ENCODE results near the gene AGO3. TPM values are rescaled to one million over a fixed set of nuclear protein-coding genes. Genes with fewer than 3 reads are reported as not detected.
"Not testable (repeated sequence)": the region's sequence is repeated elsewhere in the genome, so short reads cannot be mapped to it uniquely, and the experiment has no call there.

Gene AGO3
- total and polyA plus RNA-seq, 5 donors from 2014 or later: 8.1 to 36.7 (median 9.6) TPM

DNA sequence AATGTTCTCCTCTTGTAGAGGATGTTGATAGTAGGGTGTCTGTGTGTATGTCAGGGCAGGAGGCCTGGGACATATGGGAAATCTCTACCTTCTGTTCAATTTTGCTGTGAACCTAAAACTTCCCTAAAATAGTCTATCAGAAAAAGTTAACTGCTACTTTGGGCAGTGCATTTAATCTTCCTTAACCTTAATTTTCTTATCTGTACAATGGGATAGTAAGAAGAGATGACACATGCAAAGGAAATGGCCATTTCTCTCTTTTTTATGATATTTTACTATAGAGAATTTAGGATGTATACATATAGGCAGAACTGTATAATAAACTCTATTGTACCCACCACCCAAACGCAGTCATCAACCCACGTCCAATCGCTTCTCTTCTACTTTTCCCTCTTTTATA is 8.6 kb downstream of the AGO3 start:
- Histone ChIP-seq H3K27ac (ENCODE audit: insufficient read depth, low read length, poor library complexity, severe bottlenecking) (no peak overlapping the region), H3K4me3 (ENCODE audit: low read depth, low read length) (no peak overlapping the region), H3K36me3 (ENCODE audit: control insufficient read depth, insufficient read depth, low read length) (no peaks in the 10 kb centered on the region), H3K4me1 (ENCODE audit: control insufficient read depth, insufficient read depth, low read length, poor library complexity, severe bottlenecking) (peaks cover 9% of the 10 kb centered on the region), H3K9me3 (ENCODE audit: control insufficient read depth in 2 of 2, low read length in 2 of 2) (no peaks in the 10 kb centered on the region), H3K27me3 (ENCODE audit: control insufficient read depth, insufficient read depth, low read length) (no peaks in the 10 kb centered on the region)
- ATAC-seq (ENCODE audit: low read depth in 2 of 2): no peak
- Mint-ChIP-seq H3K4me1 (peaks cover 21 to 66% (median 42%) of the 10 kb centered on the region in 4 donors), H3K4me3 (no peak overlapping the region), H3K27me3 (no peaks in the 10 kb centered on the region), H3K9me3 (no peaks in the 10 kb centered on the region), H3K27ac (no peak overlapping the region), H3K36me3 (peaks cover 5% of the 10 kb centered on the region)
- no peak for DNase-seq

DNA sequence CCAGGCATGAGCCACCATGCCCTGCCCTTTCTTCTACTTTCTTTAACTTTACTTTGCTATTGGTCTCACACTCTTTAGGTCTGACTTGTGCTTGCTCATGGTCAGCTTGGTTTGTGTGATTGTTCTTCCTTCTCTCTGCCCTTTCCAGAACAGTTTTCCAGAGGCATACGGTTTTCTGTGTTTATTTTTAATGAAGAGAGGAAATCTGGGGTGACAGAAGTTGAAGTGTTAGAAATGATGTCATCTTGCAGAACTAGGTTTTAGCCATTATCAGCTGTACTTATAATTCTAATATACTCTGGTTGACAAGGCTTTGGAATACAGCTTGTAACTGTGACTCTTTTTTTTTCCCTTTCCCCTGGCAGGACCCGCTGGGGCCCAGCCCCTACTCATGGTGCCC is 14.4 kb downstream of the AGO3 start:
- Histone ChIP-seq H3K9me3 (ENCODE audit: control insufficient read depth in 2 of 2, low read length in 2 of 2) (no peaks in the 10 kb centered on the region), H3K4me3 (ENCODE audit: low read depth, low read length) (no peak overlapping the region), H3K36me3 (ENCODE audit: control insufficient read depth, insufficient read depth, low read length) (peaks cover 6% of the 10 kb centered on the region), H3K27ac (ENCODE audit: insufficient read depth, low read length, poor library complexity, severe bottlenecking) (no peak overlapping the region), H3K4me1 (ENCODE audit: control insufficient read depth, insufficient read depth, low read length, poor library complexity, severe bottlenecking) (peaks cover 6% of the 10 kb centered on the region), H3K27me3 (ENCODE audit: control insufficient read depth, insufficient read depth, low read length) (no peaks in the 10 kb centered on the region)
- Mint-ChIP-seq H3K4me3 (no peak overlapping the region), H3K27me3 (no peaks in the 10 kb centered on the region), H3K27ac (peak overlapping the region in 1 of 3 donors; percentile 21), H3K9me3 (no peaks in the 10 kb centered on the region), H3K4me1 (peaks cover 31 to 61% (median 47%) of the 10 kb centered on the region in 4 donors), H3K36me3 (peaks cover 22% of the 10 kb centered on the region)
- ATAC-seq (ENCODE audit: low read depth in 2 of 2) (no peak), DNase-seq (no peak)

DNA sequence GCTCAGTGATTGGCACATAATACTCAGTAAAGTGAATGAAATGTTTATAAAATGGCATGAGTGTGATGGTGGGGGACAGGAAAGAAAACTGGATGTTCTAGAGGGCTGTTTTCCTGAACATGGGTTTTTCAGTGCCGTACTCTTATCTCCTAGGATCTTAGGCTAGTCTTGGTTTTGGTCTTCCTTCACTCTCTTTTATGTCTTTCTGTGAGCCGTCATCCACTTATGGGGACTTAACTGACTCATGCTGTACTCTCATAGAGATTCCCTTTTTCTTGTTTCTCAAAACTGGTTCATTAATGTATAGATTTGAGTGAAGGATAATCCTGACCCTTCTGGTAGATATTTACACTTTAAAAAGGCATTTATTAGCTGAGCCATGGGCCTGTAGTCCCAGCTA is 16.6 kb downstream of the AGO3 start:
- peaks cover 22 to 44% (median 31%) of the 10 kb centered on the region in 4 donors for H3K4me1 Mint-ChIP-seq
- no peak overlapping the region for H3K4me3 Mint-ChIP-seq
- Histone ChIP-seq H3K27ac (ENCODE audit: insufficient read depth, low read length, poor library complexity, severe bottlenecking) (no peak overlapping the region), H3K4me1 (ENCODE audit: control insufficient read depth, insufficient read depth, low read length, poor library complexity, severe bottlenecking) (peaks cover 6% of the 10 kb centered on the region), H3K27me3 (ENCODE audit: control insufficient read depth, insufficient read depth, low read length) (no peaks in the 10 kb centered on the region), H3K36me3 (ENCODE audit: control insufficient read depth, insufficient read depth, low read length) (peaks cover 7% of the 10 kb centered on the region), H3K9me3 (ENCODE audit: control insufficient read depth in 2 of 2, low read length in 2 of 2) (no peaks in the 10 kb centered on the region), H3K4me3 (ENCODE audit: low read depth, low read length) (no peak overlapping the region)
- H3K9me3 Mint-ChIP-seq: no peaks in the 10 kb centered on the region
- DNase-seq (no peak), ATAC-seq (ENCODE audit: low read depth in 2 of 2) (no peak)
- H3K36me3 Mint-ChIP-seq: peaks cover 26% of the 10 kb centered on the region
- H3K27me3 Mint-ChIP-seq: no peaks in the 10 kb centered on the region
- no peak overlapping the region for H3K27ac Mint-ChIP-seq

GRCh38 chr1:35958558-35958957 is 27.7 kb downstream of the AGO3 start:
- H3K4me1 ChIP-seq (ENCODE audit: control insufficient read depth, insufficient read depth, low read length, poor library complexity, severe bottlenecking): no peaks in the 10 kb centered on the region
- H3K27ac ChIP-seq (ENCODE audit: insufficient read depth, low read length, poor library complexity, severe bottlenecking): no peak overlapping the region
- peaks cover 0 to 1% (median 0%) of the 10 kb centered on the region in 7 donors for H3K9me3 Mint-ChIP-seq
- no peaks in the 10 kb centered on the region for H3K27me3 Mint-ChIP-seq
- H3K4me3 Mint-ChIP-seq: no peak overlapping the region
- no peak overlapping the region for H3K4me3 ChIP-seq (ENCODE audit: low read depth, low read length)
- no peaks in the 10 kb centered on the region for H3K27me3 ChIP-seq (ENCODE audit: control insufficient read depth, insufficient read depth, low read length)
- peaks cover 6% of the 10 kb centered on the region for H3K36me3 Mint-ChIP-seq
- peaks cover 6 to 18% (median 8%) of the 10 kb centered on the region in 4 donors for H3K4me1 Mint-ChIP-seq
- no peak for ATAC-seq (ENCODE audit: low read depth in 2 of 2)
- no peaks in the 10 kb centered on the region for H3K36me3 ChIP-seq (ENCODE audit: control insufficient read depth, insufficient read depth, low read length)
- H3K9me3 ChIP-seq (ENCODE audit: control insufficient read depth in 2 of 2, low read length in 2 of 2): no peaks in the 10 kb centered on the region
- H3K27ac Mint-ChIP-seq: no peak overlapping the region
- no peak for DNase-seq

DNA sequence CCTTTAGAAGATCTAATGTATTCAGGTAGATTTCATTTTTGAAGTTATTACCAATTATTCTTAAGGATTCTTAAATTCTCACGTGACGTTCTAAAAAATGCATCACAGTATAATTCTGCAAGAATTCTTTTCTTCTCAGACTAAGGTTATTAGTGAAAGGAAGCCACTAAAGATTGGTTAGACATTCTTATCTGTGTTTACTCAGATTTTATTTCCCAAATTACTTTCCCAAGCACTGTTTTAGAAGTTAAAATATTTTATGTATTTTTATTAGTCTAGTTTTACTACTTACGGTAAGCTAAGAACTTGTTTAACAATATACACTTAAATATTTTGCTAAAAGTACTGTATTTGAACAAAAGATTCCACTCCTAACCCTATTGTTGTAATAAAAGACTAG is 28.4 kb downstream of the AGO3 start:
- no peaks in the 10 kb centered on the region for H3K36me3 ChIP-seq (ENCODE audit: control insufficient read depth, insufficient read depth, low read length)
- no peak overlapping the region for H3K27ac ChIP-seq (ENCODE audit: insufficient read depth, low read length, poor library complexity, severe bottlenecking)
- peaks cover 0 to 2% (median 1%) of the 10 kb centered on the region in 7 donors for H3K9me3 Mint-ChIP-seq
- H3K27me3 ChIP-seq (ENCODE audit: control insufficient read depth, insufficient read depth, low read length): no peaks in the 10 kb centered on the region
- H3K36me3 Mint-ChIP-seq: peaks cover 6% of the 10 kb centered on the region
- H3K4me1 ChIP-seq (ENCODE audit: control insufficient read depth, insufficient read depth, low read length, poor library complexity, severe bottlenecking): no peaks in the 10 kb centered on the region
- peaks cover 6 to 21% (median 9%) of the 10 kb centered on the region in 4 donors for H3K4me1 Mint-ChIP-seq
- no peaks in the 10 kb centered on the region for H3K9me3 ChIP-seq (ENCODE audit: control insufficient read depth in 2 of 2, low read length in 2 of 2)
- DNase-seq (no peak), ATAC-seq (ENCODE audit: low read depth in 2 of 2) (no peak)
- no peak overlapping the region for H3K27ac Mint-ChIP-seq
- no peaks in the 10 kb centered on the region for H3K27me3 Mint-ChIP-seq
- no peak overlapping the region for H3K4me3 ChIP-seq (ENCODE audit: low read depth, low read length)
- no peak overlapping the region for H3K4me3 Mint-ChIP-seq

- Mint-ChIP-seq H3K4me1 (peaks cover 5 to 21% (median 13%) of the 10 kb centered on the region in 4 donors), H3K9me3 (peaks cover 0 to 3% (median 1%) of the 10 kb centered on the region in 7 donors), H3K27me3 (no peaks in the 10 kb centered on the region)
These were observed 32.0 kb downstream of the AGO3 start for GRCh38 chr1:35962952-35963351.

GRCh38 chr1:35964277-35964676 is 33.4 kb downstream of the AGO3 start:
- not testable (repeated sequence) for H3K27ac Mint-ChIP-seq; DNase-seq; ATAC-seq (ENCODE audit: low read depth in 2 of 2); H3K27ac ChIP-seq (ENCODE audit: insufficient read depth, low read length, poor library complexity, severe bottlenecking); H3K27me3 Mint-ChIP-seq; H3K9me3 Mint-ChIP-seq; H3K4me3 Mint-ChIP-seq; H3K9me3 ChIP-seq (ENCODE audit: control insufficient read depth in 2 of 2, low read length in 2 of 2); H3K27me3 ChIP-seq (ENCODE audit: control insufficient read depth, insufficient read depth, low read length); H3K4me3 ChIP-seq (ENCODE audit: low read depth, low read length); H3K4me1 ChIP-seq (ENCODE audit: control insufficient read depth, insufficient read depth, low read length, poor library complexity, severe bottlenecking)
- peaks cover 16% of the 10 kb centered on the region for H3K36me3 Mint-ChIP-seq
- H3K4me1 Mint-ChIP-seq: peaks cover 5 to 21% (median 14%) of the 10 kb centered on the region in 4 donors
- H3K36me3 ChIP-seq (ENCODE audit: control insufficient read depth, insufficient read depth, low read length): peaks cover 14% of the 10 kb centered on the region

More at GRCh38 chr1:35962952-35963351, 32.0 kb downstream of the AGO3 start:
- Mint-ChIP-seq H3K36me3 (peaks cover 4% of the 10 kb centered on the region), H3K27ac (no peak overlapping the region), H3K4me3 (no peak overlapping the region)
- DNase-seq (no peak), ATAC-seq (ENCODE audit: low read depth in 2 of 2) (no peak)
- Histone ChIP-seq H3K27ac (ENCODE audit: insufficient read depth, low read length, poor library complexity, severe bottlenecking) (no peak overlapping the region), H3K36me3 (ENCODE audit: control insufficient read depth, insufficient read depth, low read length) (peaks cover 6% of the 10 kb centered on the region), H3K27me3 (ENCODE audit: control insufficient read depth, insufficient read depth, low read length) (no peaks in the 10 kb centered on the region), H3K4me1 (ENCODE audit: control insufficient read depth, insufficient read depth, low read length, poor library complexity, severe bottlenecking) (no peaks in the 10 kb centered on the region), H3K9me3 (ENCODE audit: control insufficient read depth in 2 of 2, low read length in 2 of 2) (no peaks in the 10 kb centered on the region), H3K4me3 (ENCODE audit: low read depth, low read length) (no peak overlapping the region)

DNA sequence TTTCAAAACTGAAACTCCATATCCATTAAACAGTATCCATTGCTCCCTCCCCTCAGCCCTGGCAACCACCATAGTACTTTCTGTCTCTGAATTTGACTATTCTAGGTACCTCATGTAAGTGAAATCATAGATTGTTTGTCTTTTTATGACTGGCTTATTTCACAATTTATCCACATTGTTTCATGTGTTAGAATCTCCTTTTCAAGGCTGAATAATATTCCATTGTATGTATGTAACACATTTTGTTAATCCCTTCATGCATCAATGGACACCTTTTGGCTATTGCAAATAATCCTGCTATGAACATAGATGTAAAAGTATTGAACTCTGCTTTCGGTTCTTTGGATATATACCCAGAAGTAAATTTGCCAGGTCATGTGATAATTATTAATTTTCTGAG is 37.5 kb downstream of the AGO3 start:
- Mint-ChIP-seq H3K27me3 (no peaks in the 10 kb centered on the region), H3K4me1 (peaks cover 5 to 14% (median 12%) of the 10 kb centered on the region in 4 donors), H3K9me3 (peaks cover 0 to 10% (median 0%) of the 10 kb centered on the region in 7 donors), H3K27ac (peak overlapping the region in 1 of 3 donors; percentile 1), H3K36me3 (peaks cover 27% of the 10 kb centered on the region), H3K4me3 (no peak overlapping the region)
- Histone ChIP-seq H3K4me3 (ENCODE audit: low read depth, low read length) (no peak overlapping the region), H3K36me3 (ENCODE audit: control insufficient read depth, insufficient read depth, low read length) (peaks cover 33% of the 10 kb centered on the region), H3K4me1 (ENCODE audit: control insufficient read depth, insufficient read depth, low read length, poor library complexity, severe bottlenecking) (no peaks in the 10 kb centered on the region), H3K27me3 (ENCODE audit: control insufficient read depth, insufficient read depth, low read length) (no peaks in the 10 kb centered on the region), H3K9me3 (ENCODE audit: control insufficient read depth in 2 of 2, low read length in 2 of 2) (no peaks in the 10 kb centered on the region), H3K27ac (ENCODE audit: insufficient read depth, low read length, poor library complexity, severe bottlenecking) (no peak overlapping the region)
- ATAC-seq (ENCODE audit: low read depth in 2 of 2) (no peak), DNase-seq (no peak)

All from CD4-positive, CD25-positive, alpha-beta regulatory T cell (primary cell).